H9 (cell line): Measurements from ENCODE around the gene NLRP12. TPM values are rescaled to one million over a fixed set of nuclear protein-coding genes. Genes with fewer than 3 reads are reported as not detected.

Experiments
- DNase-seq: peaks from one replicate; pipeline ENCODE4 v3.0.0-alpha.2; 2017
- H2AFZ ChIP-seq: one replicate; pipeline ENCODE4 v1.6.1; 2013; ENCODE audit warnings: mild to moderate bottlenecking, low read length, control low read depth, moderate library complexity
- H2AK5ac ChIP-seq: 2 replicates; pipeline ENCODE4 v1.6.1; 2013; ENCODE audit warnings: low read length, control low read depth, mixed read lengths; ENCODE audit not compliant: insufficient read length
- H2BK120ac ChIP-seq: one replicate; pipeline ENCODE4 v1.6.1; 2013; ENCODE audit warnings: low read depth, mild to moderate bottlenecking, low read length, control low read depth, inconsistent platforms; ENCODE audit not compliant: poor library complexity, severe bottlenecking
- H2BK12ac ChIP-seq: 2 replicates; pipeline ENCODE4 v1.6.1; 2013; ENCODE audit warnings: low read length, control low read depth, mixed read lengths, low read depth; ENCODE audit not compliant: insufficient read length
- H2BK15ac ChIP-seq: 2 replicates; pipeline ENCODE4 v1.6.1; 2013; ENCODE audit warnings: low read depth, low read length, control low read depth
- H2BK20ac ChIP-seq: one replicate; pipeline ENCODE4 v1.6.1; 2013; ENCODE audit warnings: low read depth, mild to moderate bottlenecking, low read length, control low read depth, inconsistent platforms; ENCODE audit not compliant: poor library complexity, severe bottlenecking
- H2BK5ac ChIP-seq: 2 replicates; pipeline ENCODE4 v1.6.1; 2013; ENCODE audit warnings: low read length, control low read depth, mixed read lengths; ENCODE audit not compliant: insufficient read length
- H3K14ac ChIP-seq: 2 replicates; pipeline ENCODE4 v1.6.1; 2013; ENCODE audit warnings: low read length, control low read depth; ENCODE audit not compliant: insufficient read depth
- H3K18ac ChIP-seq: 2 replicates; pipeline ENCODE4 v1.6.1; 2013; ENCODE audit warnings: low read depth, mild to moderate bottlenecking, mixed read lengths, low read length, control low read depth; ENCODE audit not compliant: insufficient read length
- H3K23ac ChIP-seq: 2 replicates; pipeline ENCODE4 v1.6.1; 2013; ENCODE audit warnings: low read length, control low read depth, mixed read lengths, low read depth; ENCODE audit not compliant: insufficient read length
- H3K23me2 ChIP-seq: 2 replicates; pipeline ENCODE4 v1.6.1; 2013; ENCODE audit warnings: low read depth, mild to moderate bottlenecking, mixed read lengths, low read length, control low read depth; ENCODE audit not compliant: insufficient read length, poor library complexity, severe bottlenecking
- H3K27ac ChIP-seq: 2 replicates; pipeline ENCODE4 v1.5.1; 2013; ENCODE audit warnings: low read length, control low read depth, mixed read lengths, low read depth; ENCODE audit not compliant: insufficient read length
- H3K27me3 ChIP-seq: 2 replicates; pipeline ENCODE4 v1.6.1; 2013; ENCODE audit warnings: low read length, control low read depth, inconsistent platforms; ENCODE audit not compliant: insufficient read depth
- H3K4ac ChIP-seq: 2 replicates; pipeline ENCODE4 v1.6.1; 2013; ENCODE audit warnings: low read depth, mild to moderate bottlenecking, control low read depth, inconsistent platforms, low read length, moderate library complexity
- H3K4me1 ChIP-seq: 2 replicates; pipeline ENCODE4 v1.6.1; 2013; ENCODE audit warnings: low read length, control low read depth, inconsistent platforms; ENCODE audit not compliant: insufficient read depth
- H3K4me2 ChIP-seq: 2 replicates; pipeline ENCODE4 v1.6.1; 2013; ENCODE audit warnings: low read length, control low read depth, mixed read lengths; ENCODE audit not compliant: insufficient read length, insufficient read depth
- H3K56ac ChIP-seq: 2 replicates; pipeline ENCODE4 v1.6.1; 2013; ENCODE audit warnings: low read depth, mild to moderate bottlenecking, mixed read lengths, low read length, control low read depth; ENCODE audit not compliant: insufficient read length
- H3K79me1 ChIP-seq: 2 replicates; pipeline ENCODE4 v1.6.1; 2013; ENCODE audit warnings: low read depth, mild to moderate bottlenecking, moderate library complexity, low read length, control low read depth, inconsistent platforms; ENCODE audit not compliant: insufficient read depth, poor library complexity, severe bottlenecking
- H3K79me2 ChIP-seq: 2 replicates; pipeline ENCODE4 v1.6.1; 2013; ENCODE audit warnings: low read length, control low read depth, inconsistent platforms; ENCODE audit not compliant: insufficient read depth
- H3K9ac ChIP-seq: 2 replicates; pipeline ENCODE4 v1.6.1; 2013; ENCODE audit warnings: low read length, control low read depth, mixed read lengths; ENCODE audit not compliant: insufficient read length; ENCODE audit errors: extremely low read depth
- H3K9me3 ChIP-seq: one replicate; pipeline ENCODE4 v1.6.1; 2013; ENCODE audit warnings: low read depth, low read length, inconsistent platforms; ENCODE audit not compliant: control insufficient read depth
- H3T11ph ChIP-seq: one replicate; pipeline ENCODE4 v1.6.1; 2013; ENCODE audit warnings: mild to moderate bottlenecking, low read length, control low read depth, inconsistent platforms
- H4K20me1 ChIP-seq: one replicate; pipeline ENCODE4 v1.6.1; 2013; ENCODE audit not compliant: control insufficient read depth, insufficient read length, insufficient read depth
- H4K5ac ChIP-seq: 2 replicates; pipeline ENCODE4 v1.6.1; 2013; ENCODE audit warnings: low read depth, mild to moderate bottlenecking, mixed read lengths, low read length, control low read depth; ENCODE audit not compliant: insufficient read length
- H4K8ac ChIP-seq: replicated peaks from 2 replicates; pipeline ENCODE4 v1.6.1; 2013; ENCODE audit warnings: low read length, control low read depth, mixed read lengths, low read depth; ENCODE audit not compliant: insufficient read length
- H4K91ac ChIP-seq: 2 replicates; pipeline ENCODE4 v1.6.1; 2013; ENCODE audit warnings: low read depth, mild to moderate bottlenecking, moderate library complexity, mixed read lengths, low read length, control low read depth; ENCODE audit not compliant: insufficient read length
- H3K27ac Mint-ChIP-seq, 3 experiments: 2 replicates in 2 of 3; 3 replicates in 1 of 3; pipeline ENCODE4 v1.8.0; 2020 to 2021; ENCODE audit warnings: mixed read lengths in 3 of 3, mild to moderate bottlenecking in 1 of 3, moderate library complexity in 1 of 3
- H3K27me3 Mint-ChIP-seq: 2 replicates; pipeline ENCODE4 v1.8.0; 2021; ENCODE audit warnings: low read depth, mild to moderate bottlenecking, moderate library complexity, mixed read lengths
- H3K36me3 Mint-ChIP-seq, 3 experiments: 2 replicates in 2 of 3; 3 replicates in 1 of 3; pipeline ENCODE4 v1.8.0; 2020 to 2021; ENCODE audit warnings: low read depth in 3 of 3, mixed read lengths in 3 of 3; ENCODE audit not compliant: insufficient read depth in 1 of 3
- H3K4me1 Mint-ChIP-seq, 2 experiments: 2 replicates each; pipeline ENCODE4 v1.8.0; 2020; ENCODE audit warnings: mixed read lengths in 2 of 2
- H3K4me3 Mint-ChIP-seq, 2 experiments: 2 replicates in 1 of 2; 3 replicates in 1 of 2; pipeline ENCODE4 v1.8.0; 2020 to 2021; ENCODE audit warnings: mild to moderate bottlenecking in 2 of 2, mixed read lengths in 2 of 2, moderate library complexity in 1 of 2
- H3K9me3 Mint-ChIP-seq, 2 experiments: 2 replicates in 1 of 2; 3 replicates in 1 of 2; pipeline ENCODE4 v1.8.0; 2020; ENCODE audit warnings: mild to moderate bottlenecking in 2 of 2, mixed read lengths in 2 of 2, moderate library complexity in 1 of 2
- CTCF ChIP-seq: fragments of 200-600 bp; sonication (generic); conservative IDR thresholded peaks from 3 replicates; pipeline ENCODE4 v1.8.0; 2021; ENCODE audit warnings: antibody characterized with exemption, mild to moderate bottlenecking
- WGBS: extraction: QIAGEN DNeasy Blood & Tissue Kit; methylation state at CpG from one replicate; pipeline ENCODE4 v1.1.7; 2013; ENCODE audit warnings: missing lambda C conversion rate, low lambda C conversion rate, mixed read lengths; ENCODE audit not compliant: insufficient read length; ENCODE audit errors: extremely low coverage; 5-methylcytosine and 5-hydroxymethylcytosine counted together
- total RNA-seq: library from RNA; stranded (reverse); gene quantifications from 2 replicates; pipeline ENCODE4 v1.2.1, GENCODE V29; 2021

The NLRP12 gene
- total RNA-seq, 1 experiment from 2014 or later = 4.0 TPM

GRCh38 chr19:53772943-53773342 is 51.2 kb downstream of the NLRP12 start:
- no peak overlapping the region for H2BK20ac ChIP-seq
- H3K23ac ChIP-seq = no peak overlapping the region
- Mint-ChIP-seq H3K4me3 (no peak overlapping the region; a peak in 1 of 5 replicates), H3K27ac (peak overlapping the region; percentile 16 to 90 (median 52); a peak in 3 of 7 replicates), H3K36me3 (no peaks in the 10 kb centered on the region), H3K27me3 (no peaks in the 10 kb centered on the region; the same call in 1 of the 2 replicates), H3K9me3 (no peaks in the 10 kb centered on the region), H3K4me1 (peaks cover 40 to 43% of the 10 kb centered on the region in 2 experiments)
- no peak overlapping the region for H4K5ac ChIP-seq
- H2AFZ ChIP-seq = no peak overlapping the region
- no peak overlapping the region for H3K4me2 ChIP-seq
- H3K9ac ChIP-seq = no peak overlapping the region
- no CpG with 5 or more reads among the region's 5 CpGs for WGBS
- peaks cover 3% of the 10 kb centered on the region; the same call in 1 of the 2 replicates for H3K4me1 ChIP-seq
- H3K9me3 ChIP-seq = no peaks in the 10 kb centered on the region
- no peak overlapping the region for H2BK120ac ChIP-seq
- H3K18ac ChIP-seq = no peak overlapping the region
- H4K20me1 ChIP-seq = no peaks in the 10 kb centered on the region
- H4K8ac ChIP-seq = no peak overlapping the region
- no peak overlapping the region for H2AK5ac ChIP-seq
- H3K79me1 ChIP-seq = no peaks in the 10 kb centered on the region
- H3K4ac ChIP-seq = no peak overlapping the region
- peak; percentile 84 for TF ChIP-seq CTCF
- no peak overlapping the region for H3T11ph ChIP-seq
- H3K27ac ChIP-seq = no peak overlapping the region
- H3K56ac ChIP-seq = no peak overlapping the region
- no peak overlapping the region for H2BK15ac ChIP-seq
- H3K23me2 ChIP-seq = no peaks in the 10 kb centered on the region
- H4K91ac ChIP-seq = no peak overlapping the region
- no peak overlapping the region for H3K14ac ChIP-seq
- no peak overlapping the region for H2BK5ac ChIP-seq
- no peaks in the 10 kb centered on the region for H3K79me2 ChIP-seq
- peak; percentile 75 for DNase-seq
- H3K27me3 ChIP-seq = no peaks in the 10 kb centered on the region
- no peak overlapping the region for H2BK12ac ChIP-seq
